GM18508 (cell line): Measurements from ENCODE around the gene FOLH1.
"Not testable (repeated sequence)": the region's sequence is repeated elsewhere in the genome, so short reads cannot be mapped to it uniquely, and the experiment has no call there.

Experiments used
- ATAC-seq: cut with Tn5 transposase; IDR thresholded peaks from one replicate; pipeline ENCODE4 v1.9.1; 2021; ENCODE audit warnings: moderate number of reproducible peaks; ENCODE audit not compliant: insufficient read depth, unreplicated experiment

Gene FOLH1

GRCh38 chr11:49185597-49185996 is 22.8 kb downstream of the FOLH1 start:
- not testable (repeated sequence) for ATAC-seq

GRCh38 chr11:49184756-49185155 is 23.6 kb downstream of the FOLH1 start:
- not testable (repeated sequence) for ATAC-seq

- ATAC-seq = not testable (repeated sequence)
Measured at GRCh38 chr11:49177936-49178335, 30.5 kb downstream of the FOLH1 start.

GRCh38 chr11:49175378-49175777 is 33.0 kb downstream of the FOLH1 start:
- ATAC-seq = not testable (repeated sequence)

- not testable (repeated sequence) for ATAC-seq
Measured at GRCh38 chr11:49174691-49175366, 33.6 kb downstream of the FOLH1 start.

GRCh38 chr11:49171613-49172012 is 36.8 kb downstream of the FOLH1 start:
- not testable (repeated sequence) for ATAC-seq

DNA sequence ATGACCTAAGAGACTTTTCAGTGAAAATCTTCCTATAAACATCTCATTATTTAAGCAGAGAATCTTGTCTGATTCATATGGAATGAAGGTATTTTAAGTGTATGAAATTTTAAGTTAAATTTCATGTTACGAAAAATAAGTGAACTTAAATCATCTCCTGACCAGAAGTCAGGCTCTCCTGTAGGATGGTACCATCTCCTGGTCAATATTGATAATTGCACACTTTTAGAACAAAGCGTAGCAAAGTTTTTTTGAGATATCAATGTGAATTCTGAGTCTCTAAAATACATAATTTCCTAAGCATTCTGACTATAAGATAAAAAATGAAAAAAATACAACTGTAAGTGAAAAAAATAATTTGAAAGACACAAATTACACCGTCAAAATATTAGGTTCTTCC is 38.8 kb downstream of the FOLH1 start:
- not testable (repeated sequence) for ATAC-seq

DNA sequence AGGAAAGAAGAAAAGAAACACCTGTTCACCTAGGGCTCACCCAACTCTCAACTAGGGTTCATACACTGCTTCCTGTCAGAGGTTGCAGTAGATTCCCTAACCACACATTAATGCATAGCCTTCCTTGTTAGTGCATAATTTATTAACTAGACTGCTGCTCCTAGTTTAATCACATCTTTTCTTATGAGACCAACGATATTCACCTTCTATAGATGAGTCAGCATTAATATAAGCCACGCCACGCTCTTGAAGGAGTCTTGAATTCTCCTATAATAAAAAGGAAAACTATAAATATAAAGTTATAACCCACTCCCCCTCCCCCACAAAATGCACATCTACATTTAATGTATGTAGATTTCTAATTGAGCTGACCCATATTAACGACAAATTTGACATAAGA is 39.4 kb downstream of the FOLH1 start:
- not testable (repeated sequence) for ATAC-seq

DNA sequence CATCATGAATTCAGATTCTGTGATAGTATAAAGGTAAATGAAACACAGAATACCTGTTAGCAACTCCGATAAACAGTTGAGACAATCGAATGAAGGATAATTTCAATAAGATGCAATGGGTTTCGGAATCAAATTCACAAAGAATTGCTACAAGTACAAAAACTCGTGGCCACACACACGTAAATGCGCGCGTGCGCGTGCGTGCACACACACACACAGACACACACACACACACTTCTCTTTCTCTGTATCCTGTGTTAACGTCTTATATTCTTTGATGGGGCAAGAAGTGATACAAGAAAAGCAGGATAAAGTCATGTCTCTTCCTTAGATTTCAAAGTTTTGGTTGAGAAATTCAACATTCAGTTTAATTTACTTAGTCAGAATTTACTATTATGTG is 57.2 kb downstream of the FOLH1 start:
- no peak for ATAC-seq

GRCh38 chr11:49102356-49102755 is 106.0 kb downstream of the FOLH1 start:
- not testable (repeated sequence) for ATAC-seq
